Camera-type eye (tissue), 1 donor: ENCODE measurements around the gene PTER. TPM values are rescaled to one million over a fixed set of nuclear protein-coding genes. Genes with fewer than 3 reads are reported as not detected.

ENCODE experiments used
- total RNA-seq: library from RNA; depleted of rRNA; stranded (reverse); fragments of >200 nt; gene quantifications from one replicate; pipeline ENCODE4 v1.2.3, GENCODE V29; 2014

PTER gene, protein sequence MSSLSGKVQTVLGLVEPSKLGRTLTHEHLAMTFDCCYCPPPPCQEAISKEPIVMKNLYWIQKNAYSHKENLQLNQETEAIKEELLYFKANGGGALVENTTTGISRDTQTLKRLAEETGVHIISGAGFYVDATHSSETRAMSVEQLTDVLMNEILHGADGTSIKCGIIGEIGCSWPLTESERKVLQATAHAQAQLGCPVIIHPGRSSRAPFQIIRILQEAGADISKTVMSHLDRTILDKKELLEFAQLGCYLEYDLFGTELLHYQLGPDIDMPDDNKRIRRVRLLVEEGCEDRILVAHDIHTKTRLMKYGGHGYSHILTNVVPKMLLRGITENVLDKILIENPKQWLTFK
- total RNA-seq, result 8.0 TPM

DNA sequence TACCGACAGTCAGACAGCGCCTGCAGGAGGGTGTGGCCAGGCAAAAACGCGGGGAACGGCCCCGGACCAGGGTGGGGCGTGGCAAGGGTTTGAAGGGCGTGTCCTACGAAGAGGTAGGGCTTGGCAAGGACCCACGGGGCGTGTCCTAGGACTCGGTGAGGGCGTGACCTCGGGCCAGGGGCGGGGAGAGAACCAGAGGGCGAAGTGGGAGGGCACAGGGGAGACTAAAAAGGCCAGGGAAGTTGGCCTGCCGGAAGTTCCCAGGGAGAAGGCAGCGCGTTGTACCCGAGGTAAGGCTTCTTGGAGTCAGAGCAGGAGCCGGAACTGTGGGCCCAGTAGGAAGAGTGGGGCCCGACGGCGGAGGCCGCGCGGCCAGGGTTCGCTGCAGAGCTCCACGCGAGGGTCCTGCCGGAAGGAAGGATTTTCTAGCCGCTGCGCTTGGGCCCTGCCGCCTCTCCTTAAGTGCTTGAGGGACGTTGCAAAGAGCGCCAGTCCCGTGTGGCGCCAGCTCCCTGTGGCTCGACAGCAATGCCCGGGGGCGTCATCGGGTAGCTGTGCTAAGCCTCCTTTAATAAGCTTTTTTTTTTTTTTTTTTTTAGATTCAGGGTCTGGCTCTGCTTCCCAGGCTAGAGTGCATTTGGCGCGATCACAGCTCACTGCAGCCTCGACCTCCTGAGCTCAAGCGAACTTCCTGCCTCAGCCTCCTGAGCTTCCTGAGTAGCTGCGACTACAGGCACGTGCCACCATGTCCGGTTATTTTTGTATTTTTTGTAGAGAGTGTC lies at the start of gene PTER:
Gene PTER, plus strand, starts transcription at position 253 of the 782 bp plus-strand sequence. CDS start 47,375 bp downstream, outside the sequence.

DNA sequence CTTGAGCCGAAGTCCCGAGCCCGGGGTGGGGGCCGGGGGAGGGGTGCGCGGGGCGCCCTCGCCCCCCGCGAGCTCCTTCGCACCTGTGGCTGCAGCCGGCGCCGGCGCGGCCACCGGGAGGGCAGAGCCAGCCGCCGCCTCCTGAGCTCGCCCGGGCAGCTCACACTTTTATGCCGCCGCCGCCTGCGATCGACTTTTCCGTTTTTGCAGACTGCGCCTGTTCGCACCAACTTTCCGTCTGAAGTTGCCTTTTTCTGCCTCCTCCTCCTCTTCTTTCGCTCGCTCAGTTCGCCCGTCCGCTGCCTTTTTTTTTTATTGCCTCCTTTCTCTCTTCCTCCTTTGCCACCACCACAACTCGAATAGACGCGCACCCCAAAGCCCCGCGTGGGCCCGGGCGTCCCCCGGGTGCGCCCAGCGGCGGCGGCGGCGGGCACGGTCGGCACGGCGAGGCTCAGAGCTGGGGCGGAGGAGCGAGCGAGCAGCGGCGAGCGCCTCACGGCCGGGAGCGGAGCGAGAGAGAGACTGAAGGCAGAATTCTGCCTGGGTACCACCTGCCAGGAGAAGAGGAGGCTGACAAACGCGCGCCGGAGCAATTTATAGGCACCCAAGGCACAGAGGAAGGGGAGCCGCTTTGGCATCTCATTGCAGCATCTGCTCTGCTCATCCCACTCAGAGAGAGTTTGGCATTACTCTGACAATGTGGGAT lies 84.7 kb downstream of the PTER start, which contains the start of gene C1QL3:
Gene C1QL3, minus strand, starts transcription at position 569 of the 706 bp plus-strand sequence. CDS start 814 bp downstream, outside the sequence.

Other genes starting within 250 kb of the PTER start
- gene C1QL3, start 84.9 kb downstream of the PTER start, total RNA-seq, result 3.4 TPM